ENCODE data around the gene BPIFA2.

DNA sequence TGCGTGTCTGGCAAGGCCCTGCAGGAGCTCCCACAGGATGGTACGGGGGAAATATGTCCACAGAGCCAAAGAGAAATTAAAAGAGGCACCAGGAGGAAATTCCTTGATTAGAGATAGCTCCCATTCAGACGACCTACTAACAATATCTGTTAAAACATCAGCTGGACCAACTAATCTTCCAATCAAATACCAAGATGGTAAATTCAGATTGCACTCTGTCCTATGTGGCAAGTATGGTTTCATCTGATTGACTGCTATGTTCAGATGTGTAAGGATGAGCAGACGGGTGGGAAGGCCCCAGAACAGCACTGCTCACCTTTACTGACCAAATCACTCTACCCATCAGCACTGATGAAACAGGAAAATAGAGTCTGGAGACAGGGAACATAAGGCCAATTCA lies 19.5 kb downstream of the BPIFA2 start:
- no peak for TF ChIP-seq EZH2 (IDR thresholded peaks at IDR 0.05; ENCODE audit: borderline replicate concordance, insufficient read depth, low read length, poor library complexity, severe bottlenecking)
- TF ChIP-seq CTCF (IDR thresholded peaks at IDR 0.05; ENCODE audit: poor library complexity, severe bottlenecking): no peak
- no peak for TF ChIP-seq POLR2AphosphoS5 (IDR thresholded peaks at IDR 0.05)
- TF ChIP-seq EP300 (conservative IDR thresholded peaks at IDR 0.05; ENCODE audit: poor library complexity, severe bottlenecking): no peak
